Gastrocnemius medialis (tissue), 4 donors: ENCODE data around the gene CCDC172.

Experiments
- POLR2A ChIP-seq, 2 donors: fragments of 450-650 bp; IDR thresholded peaks; one replicate each; pipeline ENCODE4 v1.6.1; 2017; ENCODE audit warnings: antibody characterized with exemption in 2 of 2, mild to moderate bottlenecking in 2 of 2, moderate library complexity in 2 of 2
- TF ChIP-seq, protein P1 (sequence below), 5 experiments: fragments of 450-650 bp in 3 of 5; fragments of 200-600 bp in 2 of 5; sonication (generic) in 2 of 5; IDR thresholded peaks in 4 of 5; conservative IDR thresholded peaks in 1 of 5; 1 replicate in 4 of 5; 2 replicates in 1 of 5; pipeline ENCODE4 v1.5.1; 2016 to 2019; ENCODE audit warnings: antibody characterized with exemption in 5 of 5, mild to moderate bottlenecking in 3 of 5, moderate library complexity in 3 of 5

DNA sequence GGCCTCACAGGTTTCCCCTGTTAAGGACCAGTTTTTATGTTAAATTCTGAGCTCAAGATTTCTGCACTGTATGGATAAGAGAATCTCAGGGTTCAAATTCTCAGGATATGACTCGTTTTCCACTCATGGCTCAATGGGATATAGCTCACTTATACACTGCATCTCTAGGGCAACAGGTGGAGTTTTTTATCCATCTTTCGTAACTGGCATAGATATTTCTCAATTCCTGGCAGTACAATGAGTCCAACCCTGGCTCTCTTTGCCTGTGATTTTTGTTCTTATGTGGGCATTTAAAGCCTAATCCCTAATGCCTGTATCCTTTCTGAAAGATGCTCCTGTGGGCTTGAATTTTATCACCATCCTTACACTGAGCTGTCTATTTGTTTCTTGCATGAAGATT is 7.6 kb downstream of the CCDC172 start:
- TF ChIP-seq, protein P1, sequence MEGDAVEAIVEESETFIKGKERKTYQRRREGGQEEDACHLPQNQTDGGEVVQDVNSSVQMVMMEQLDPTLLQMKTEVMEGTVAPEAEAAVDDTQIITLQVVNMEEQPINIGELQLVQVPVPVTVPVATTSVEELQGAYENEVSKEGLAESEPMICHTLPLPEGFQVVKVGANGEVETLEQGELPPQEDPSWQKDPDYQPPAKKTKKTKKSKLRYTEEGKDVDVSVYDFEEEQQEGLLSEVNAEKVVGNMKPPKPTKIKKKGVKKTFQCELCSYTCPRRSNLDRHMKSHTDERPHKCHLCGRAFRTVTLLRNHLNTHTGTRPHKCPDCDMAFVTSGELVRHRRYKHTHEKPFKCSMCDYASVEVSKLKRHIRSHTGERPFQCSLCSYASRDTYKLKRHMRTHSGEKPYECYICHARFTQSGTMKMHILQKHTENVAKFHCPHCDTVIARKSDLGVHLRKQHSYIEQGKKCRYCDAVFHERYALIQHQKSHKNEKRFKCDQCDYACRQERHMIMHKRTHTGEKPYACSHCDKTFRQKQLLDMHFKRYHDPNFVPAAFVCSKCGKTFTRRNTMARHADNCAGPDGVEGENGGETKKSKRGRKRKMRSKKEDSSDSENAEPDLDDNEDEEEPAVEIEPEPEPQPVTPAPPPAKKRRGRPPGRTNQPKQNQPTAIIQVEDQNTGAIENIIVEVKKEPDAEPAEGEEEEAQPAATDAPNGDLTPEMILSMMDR (IDR thresholded peaks at IDR 0.05 in 4 of 5, conservative IDR thresholded peaks at IDR 0.05 in 1 of 5): no peak
- TF ChIP-seq POLR2A (IDR thresholded peaks at IDR 0.05): no peak
